GM23338 (cell line): ENCODE data around the gene SH3RF3. TPM values are rescaled to one million over a fixed set of nuclear protein-coding genes. Genes with fewer than 3 reads are reported as not detected.

ENCODE experiments used
- ATAC-seq: fragments of 200-7000 bp; cut with Tn5 transposase; 3 replicates; pipeline ENCODE4 v1.9.1; 2020
- DNase-seq: peaks from one replicate; pipeline ENCODE4 v3.0.0-alpha.2; 2015; ENCODE audit warnings: low spot score
- H2AFZ ChIP-seq: fragments of 200-600 bp; sonication (generic); 2 replicates; pipeline ENCODE4 v1.8.0; 2016; ENCODE audit warnings: antibody characterized with exemption, mild to moderate bottlenecking, moderate library complexity
- H3F3A ChIP-seq: fragments of 200-600 bp; sonication (generic); replicated peaks from 2 replicates; pipeline ENCODE4 v1.8.0; 2017; ENCODE audit warnings: antibody characterized with exemption, mixed run types, low read depth
- H3K27ac ChIP-seq: fragments of 200-600 bp; sonication (generic); 2 replicates; pipeline ENCODE4 v1.6.1; 2016; ENCODE audit warnings: low read depth
- H3K27me3 ChIP-seq: fragments of 200-600 bp; sonication (generic); 2 replicates; pipeline ENCODE4 v1.8.0; 2016; ENCODE audit warnings: mild to moderate bottlenecking, mixed run types, moderate library complexity; ENCODE audit not compliant: insufficient read depth
- H3K36me3 ChIP-seq: fragments of 200-600 bp; sonication (generic); 2 replicates; pipeline ENCODE4 v1.8.0; 2016; ENCODE audit warnings: mild to moderate bottlenecking; ENCODE audit not compliant: insufficient read depth
- H3K4me1 ChIP-seq: fragments of 200-600 bp; sonication (generic); 2 replicates; pipeline ENCODE4 v1.8.0; 2016; ENCODE audit warnings: mild to moderate bottlenecking, moderate library complexity; ENCODE audit not compliant: insufficient read depth
- H3K4me2 ChIP-seq: fragments of 200-600 bp; sonication (generic); 2 replicates; pipeline ENCODE4 v1.7.1; 2017; ENCODE audit warnings: mixed run types
- H3K4me3 ChIP-seq: fragments of 200-600 bp; sonication (generic); 2 replicates; pipeline ENCODE4 v1.6.1; 2016; ENCODE audit warnings: mixed run types
- H3K79me2 ChIP-seq: fragments of 200-600 bp; sonication (generic); replicated peaks from 2 replicates; pipeline ENCODE4 v1.8.0; 2017; ENCODE audit warnings: mild to moderate bottlenecking; ENCODE audit not compliant: insufficient read depth
- H3K9me2 ChIP-seq: fragments of 200-600 bp; sonication (generic); 2 replicates; pipeline ENCODE4 v1.8.0; 2017; ENCODE audit not compliant: insufficient read depth
- H4K20me1 ChIP-seq: fragments of 200-600 bp; sonication (generic); replicated peaks from 2 replicates; pipeline ENCODE4 v1.8.0; 2017; ENCODE audit warnings: mild to moderate bottlenecking; ENCODE audit not compliant: insufficient read depth
- H3K27ac Mint-ChIP-seq: 2 replicates; pipeline ENCODE4 v1.8.0; 2020; ENCODE audit warnings: inconsistent platforms, mild to moderate bottlenecking, moderate library complexity, mixed read lengths
- H3K27me3 Mint-ChIP-seq: 3 replicates; pipeline ENCODE4 v1.8.0; 2022; ENCODE audit warnings: low read depth, mild to moderate bottlenecking, moderate library complexity, mixed read lengths, inconsistent platforms; ENCODE audit not compliant: insufficient read depth, poor library complexity
- H3K36me3 Mint-ChIP-seq: 3 replicates; pipeline ENCODE4 v1.8.0; 2021; ENCODE audit warnings: low read depth, mild to moderate bottlenecking, inconsistent platforms, moderate library complexity, mixed read lengths
- H3K4me1 Mint-ChIP-seq: 3 replicates; pipeline ENCODE4 v1.8.0; 2020; ENCODE audit warnings: mild to moderate bottlenecking, inconsistent platforms, mixed read lengths
- H3K4me3 Mint-ChIP-seq: 3 replicates; pipeline ENCODE4 v1.8.0; 2021; ENCODE audit warnings: moderate library complexity, mild to moderate bottlenecking, inconsistent platforms, mixed read lengths
- H3K9me3 Mint-ChIP-seq: 3 replicates; pipeline ENCODE4 v1.8.0; 2020; ENCODE audit warnings: moderate library complexity, mild to moderate bottlenecking, inconsistent platforms, mixed read lengths
- CREB1 ChIP-seq: fragments of 250-450 bp; sonication (Bioruptor Pico); IDR thresholded peaks from 2 replicates; pipeline ENCODE4 v1.5.0; 2020; ENCODE audit warnings: low read depth, mild to moderate bottlenecking, moderate library complexity
- EZH2 ChIP-seq: fragments of 200-600 bp; sonication (generic); IDR thresholded peaks from one replicate; pipeline ENCODE4 v1.8.0; 2017; ENCODE audit warnings: antibody characterized with exemption, mild to moderate bottlenecking, low read depth; ENCODE audit not compliant: unreplicated experiment
- EZH2phosphoT487 ChIP-seq: fragments of 200-600 bp; sonication (generic); IDR thresholded peaks from one replicate; pipeline ENCODE4 v1.8.1; 2018; ENCODE audit warnings: antibody characterized with exemption; ENCODE audit not compliant: unreplicated experiment
- JUNB ChIP-seq: IDR thresholded peaks from one replicate; pipeline ENCODE4 v1.6.1; 2016; ENCODE audit warnings: antibody characterized with exemption; ENCODE audit not compliant: unreplicated experiment
- NANOG ChIP-seq: IDR thresholded peaks from 2 replicates; pipeline ENCODE4 v1.6.1; 2016; ENCODE audit warnings: antibody characterized with exemption, borderline replicate concordance
- POLR2AphosphoS5 ChIP-seq: IDR thresholded peaks from 2 replicates; pipeline ENCODE4 v1.6.1; 2016; ENCODE audit warnings: antibody characterized with exemption, low read depth
- STAT1 ChIP-seq: IDR thresholded peaks from one replicate; pipeline ENCODE4 v1.6.1; 2016; ENCODE audit warnings: antibody characterized with exemption; ENCODE audit not compliant: unreplicated experiment
- ZNF114 ChIP-seq: fragments of 250-450 bp; sonication (Bioruptor Pico); IDR thresholded peaks from 2 replicates; pipeline ENCODE4 v1.5.0; 2020; ENCODE audit warnings: mild to moderate bottlenecking, moderate library complexity
- ZNF331 ChIP-seq: fragments of 250-450 bp; sonication (Bioruptor Pico); IDR thresholded peaks from 2 replicates; pipeline ENCODE4 v1.5.0; 2020; ENCODE audit warnings: low read depth, mild to moderate bottlenecking, moderate library complexity
- ZNF462 ChIP-seq: fragments of 250-450 bp; sonication (Bioruptor Pico); IDR thresholded peaks from 2 replicates; pipeline ENCODE4 v1.5.0; 2020; ENCODE audit warnings: mild to moderate bottlenecking, moderate library complexity
- polyA plus RNA-seq: library from polyadenylated mRNA; unstranded; fragments of >200 nt; fragmentation: Nextera tagmentation; extraction: Ambion mirVana; gene quantifications from 2 replicates; pipeline ENCODE4 v1.2.1, GENCODE V29; 2016
- total RNA-seq: library from RNA; depleted of rRNA; stranded (reverse); fragments of >200 nt; shearing (Covaris generic); gene quantifications from 2 replicates; pipeline ENCODE4 v1.2.3, GENCODE V29; 2014
- TF ChIP-seq, protein P1 (sequence below): IDR thresholded peaks from 2 replicates; pipeline ENCODE4 v1.6.1; 2016; ENCODE audit warnings: antibody characterized with exemption
- TF ChIP-seq, protein P2 (sequence below): IDR thresholded peaks from one replicate; pipeline ENCODE4 v1.6.1; 2018; ENCODE audit warnings: antibody characterized with exemption; ENCODE audit not compliant: unreplicated experiment
- TF ChIP-seq, protein P3 (sequence below), 2 experiments: fragments of 200-600 bp in 1 of 2; sonication (generic) in 1 of 2; conservative IDR thresholded peaks; 2 replicates each; pipeline versions ENCODE4 v1.5.1 to v1.6.1; 2016 to 2017; ENCODE audit warnings: antibody characterized with exemption in 2 of 2, low read depth in 2 of 2, mild to moderate bottlenecking in 2 of 2, moderate library complexity in 1 of 2

SH3RF3 gene
- total and polyA plus RNA-seq, 2 experiments from 2014 or later = 0.11 to 0.63 TPM

GRCh38 chr2:109352056-109352897, 223.3 kb downstream of the SH3RF3 start:
- no peaks in the 10 kb centered on the region for H3K4me1 ChIP-seq
- no peaks in the 10 kb centered on the region for H3F3A ChIP-seq
- no peak overlapping the region for H3K27ac ChIP-seq
- 0 out of 2 replicates have a peak, but pooled peaks cover 4% of the 10 kb centered on the region for H3K9me2 ChIP-seq
- TF ChIP-seq, protein P1, sequence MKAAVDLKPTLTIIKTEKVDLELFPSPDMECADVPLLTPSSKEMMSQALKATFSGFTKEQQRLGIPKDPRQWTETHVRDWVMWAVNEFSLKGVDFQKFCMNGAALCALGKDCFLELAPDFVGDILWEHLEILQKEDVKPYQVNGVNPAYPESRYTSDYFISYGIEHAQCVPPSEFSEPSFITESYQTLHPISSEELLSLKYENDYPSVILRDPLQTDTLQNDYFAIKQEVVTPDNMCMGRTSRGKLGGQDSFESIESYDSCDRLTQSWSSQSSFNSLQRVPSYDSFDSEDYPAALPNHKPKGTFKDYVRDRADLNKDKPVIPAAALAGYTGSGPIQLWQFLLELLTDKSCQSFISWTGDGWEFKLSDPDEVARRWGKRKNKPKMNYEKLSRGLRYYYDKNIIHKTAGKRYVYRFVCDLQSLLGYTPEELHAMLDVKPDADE = no peak
- TF ChIP-seq, protein P2, sequence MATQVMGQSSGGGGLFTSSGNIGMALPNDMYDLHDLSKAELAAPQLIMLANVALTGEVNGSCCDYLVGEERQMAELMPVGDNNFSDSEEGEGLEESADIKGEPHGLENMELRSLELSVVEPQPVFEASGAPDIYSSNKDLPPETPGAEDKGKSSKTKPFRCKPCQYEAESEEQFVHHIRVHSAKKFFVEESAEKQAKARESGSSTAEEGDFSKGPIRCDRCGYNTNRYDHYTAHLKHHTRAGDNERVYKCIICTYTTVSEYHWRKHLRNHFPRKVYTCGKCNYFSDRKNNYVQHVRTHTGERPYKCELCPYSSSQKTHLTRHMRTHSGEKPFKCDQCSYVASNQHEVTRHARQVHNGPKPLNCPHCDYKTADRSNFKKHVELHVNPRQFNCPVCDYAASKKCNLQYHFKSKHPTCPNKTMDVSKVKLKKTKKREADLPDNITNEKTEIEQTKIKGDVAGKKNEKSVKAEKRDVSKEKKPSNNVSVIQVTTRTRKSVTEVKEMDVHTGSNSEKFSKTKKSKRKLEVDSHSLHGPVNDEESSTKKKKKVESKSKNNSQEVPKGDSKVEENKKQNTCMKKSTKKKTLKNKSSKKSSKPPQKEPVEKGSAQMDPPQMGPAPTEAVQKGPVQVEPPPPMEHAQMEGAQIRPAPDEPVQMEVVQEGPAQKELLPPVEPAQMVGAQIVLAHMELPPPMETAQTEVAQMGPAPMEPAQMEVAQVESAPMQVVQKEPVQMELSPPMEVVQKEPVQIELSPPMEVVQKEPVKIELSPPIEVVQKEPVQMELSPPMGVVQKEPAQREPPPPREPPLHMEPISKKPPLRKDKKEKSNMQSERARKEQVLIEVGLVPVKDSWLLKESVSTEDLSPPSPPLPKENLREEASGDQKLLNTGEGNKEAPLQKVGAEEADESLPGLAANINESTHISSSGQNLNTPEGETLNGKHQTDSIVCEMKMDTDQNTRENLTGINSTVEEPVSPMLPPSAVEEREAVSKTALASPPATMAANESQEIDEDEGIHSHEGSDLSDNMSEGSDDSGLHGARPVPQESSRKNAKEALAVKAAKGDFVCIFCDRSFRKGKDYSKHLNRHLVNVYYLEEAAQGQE = no peak
- TF ChIP-seq STAT1 (no peak), ZNF462 (no peak), ZNF331 (no peak), EZH2phosphoT487 (no peak), CREB1 (CRISPR knock-in tag) (no peak), EZH2 (no peak), JUNB (no peak), NANOG (no peak), POLR2AphosphoS5 (no peak), ZNF114 (CRISPR knock-in tag) (no peak)
- TF ChIP-seq, protein P3, sequence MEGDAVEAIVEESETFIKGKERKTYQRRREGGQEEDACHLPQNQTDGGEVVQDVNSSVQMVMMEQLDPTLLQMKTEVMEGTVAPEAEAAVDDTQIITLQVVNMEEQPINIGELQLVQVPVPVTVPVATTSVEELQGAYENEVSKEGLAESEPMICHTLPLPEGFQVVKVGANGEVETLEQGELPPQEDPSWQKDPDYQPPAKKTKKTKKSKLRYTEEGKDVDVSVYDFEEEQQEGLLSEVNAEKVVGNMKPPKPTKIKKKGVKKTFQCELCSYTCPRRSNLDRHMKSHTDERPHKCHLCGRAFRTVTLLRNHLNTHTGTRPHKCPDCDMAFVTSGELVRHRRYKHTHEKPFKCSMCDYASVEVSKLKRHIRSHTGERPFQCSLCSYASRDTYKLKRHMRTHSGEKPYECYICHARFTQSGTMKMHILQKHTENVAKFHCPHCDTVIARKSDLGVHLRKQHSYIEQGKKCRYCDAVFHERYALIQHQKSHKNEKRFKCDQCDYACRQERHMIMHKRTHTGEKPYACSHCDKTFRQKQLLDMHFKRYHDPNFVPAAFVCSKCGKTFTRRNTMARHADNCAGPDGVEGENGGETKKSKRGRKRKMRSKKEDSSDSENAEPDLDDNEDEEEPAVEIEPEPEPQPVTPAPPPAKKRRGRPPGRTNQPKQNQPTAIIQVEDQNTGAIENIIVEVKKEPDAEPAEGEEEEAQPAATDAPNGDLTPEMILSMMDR (conservative IDR thresholded peaks at IDR 0.05; ENCODE audit: low read depth in 2 of 2) = no peak
- Mint-ChIP-seq H3K27ac (no peak overlapping the region), H3K27me3 (peaks cover 1% of the 10 kb centered on the region), H3K9me3 (peaks cover 3% of the 10 kb centered on the region; the same call in 1 of the 3 replicates), H3K36me3 (no peaks in the 10 kb centered on the region), H3K4me1 (peaks cover 14% of the 10 kb centered on the region), H3K4me3 (no peak overlapping the region)
- H2AFZ ChIP-seq = no peak overlapping the region
- DNase-seq = no peak
- no peaks in the 10 kb centered on the region for H3K27me3 ChIP-seq
- ATAC-seq = no peak
- no peaks in the 10 kb centered on the region for H4K20me1 ChIP-seq
- H3K4me2 ChIP-seq = no peak overlapping the region
- H3K4me3 ChIP-seq = no peak overlapping the region
- H3K36me3 ChIP-seq = no peaks in the 10 kb centered on the region
- no peaks in the 10 kb centered on the region for H3K79me2 ChIP-seq
